GM18951 (cell line): Measurements from ENCODE around the gene FBLN1.

ENCODE experiments used
- POLR2A ChIP-seq: IDR thresholded peaks from 4 replicates; pipeline ENCODE4 v1.6.1; 2011; ENCODE audit warnings: mild to moderate bottlenecking; ENCODE audit not compliant: insufficient read length, insufficient read depth; ENCODE audit errors: extremely low read depth
- in situ Hi-C: fragments of 300-500 bp; cut with MboI; formaldehyde crosslinking; loops from one replicate; pipeline ENCODE4 v1.12.0; 2022; ENCODE audit warnings: low sequenced_read_pairs, mixed read lengths, inconsistent platforms; ENCODE audit not compliant: unreplicated experiment

The FBLN1 gene

GRCh38 chr22:45516163-45516562 lies 13.5 kb downstream of the FBLN1 start:
- in situ Hi-C loops, result no loop called here
- TF ChIP-seq POLR2A, result no peak

GRCh38 chr22:45516923-45517675 lies 14.4 kb downstream of the FBLN1 start:
- no peak for TF ChIP-seq POLR2A
- in situ Hi-C loops, result no loop called here

GRCh38 chr22:45518136-45518535 lies 15.5 kb downstream of the FBLN1 start:
- no peak for TF ChIP-seq POLR2A
- in situ Hi-C loops, result no loop called here

- TF ChIP-seq POLR2A, result no peak
- in situ Hi-C loops, result no loop called here
Measured at GRCh38 chr22:45518580-45518991, 15.9 kb downstream of the FBLN1 start.

GRCh38 chr22:45521178-45521577 lies 18.5 kb downstream of the FBLN1 start:
- no peak for TF ChIP-seq POLR2A
- in situ Hi-C loops, result no loop called here

- TF ChIP-seq POLR2A, result no peak
- in situ Hi-C loops, result no loop called here
Measured at GRCh38 chr22:45522462-45522861, 19.8 kb downstream of the FBLN1 start.

- in situ Hi-C loops, result no loop called here
- TF ChIP-seq POLR2A, result no peak
Measured at GRCh38 chr22:45524157-45524556, 21.5 kb downstream of the FBLN1 start.

- TF ChIP-seq POLR2A, result no peak
- in situ Hi-C loops, result no loop called here
Measured at GRCh38 chr22:45524966-45525365, 22.3 kb downstream of the FBLN1 start.

GRCh38 chr22:45525480-45525879 lies 22.8 kb downstream of the FBLN1 start:
- in situ Hi-C loops, result no loop called here
- TF ChIP-seq POLR2A, result no peak

GRCh38 chr22:45526281-45526680 lies 23.6 kb downstream of the FBLN1 start:
- in situ Hi-C loops, result no loop called here
- no peak for TF ChIP-seq POLR2A

GRCh38 chr22:45526768-45527360 lies 24.2 kb downstream of the FBLN1 start:
- in situ Hi-C loops, result no loop called here
- TF ChIP-seq POLR2A, result no peak

GRCh38 chr22:45527456-45527855 lies 24.8 kb downstream of the FBLN1 start:
- TF ChIP-seq POLR2A, result no peak
- in situ Hi-C loops, result no loop called here

GRCh38 chr22:45528046-45528445 lies 25.4 kb downstream of the FBLN1 start:
- in situ Hi-C loops, result no loop called here
- no peak for TF ChIP-seq POLR2A

GRCh38 chr22:45529105-45529504 lies 26.4 kb downstream of the FBLN1 start:
- TF ChIP-seq POLR2A, result no peak
- in situ Hi-C loops, result no loop called here
